Colonic mucosa (tissue), 4 donors: Measurements from ENCODE around the gene CACNA2D1. TPM values are rescaled to one million over a fixed set of nuclear protein-coding genes. Genes with fewer than 3 reads are reported as not detected.

Experiments
- DNase-seq: peaks from one replicate; pipeline ENCODE4 v3.0.0-alpha.2; 2020
- H3K27ac ChIP-seq: fragments of 200-600 bp; one replicate; pipeline ENCODE4 v1.8.0; 2021
- H3K27me3 ChIP-seq: fragments of 200-600 bp; one replicate; pipeline ENCODE4 v1.8.0; 2021
- H3K36me3 ChIP-seq: fragments of 200-600 bp; one replicate; pipeline ENCODE4 v1.8.0; 2021
- H3K4me1 ChIP-seq: fragments of 200-600 bp; one replicate; pipeline ENCODE4 v1.8.0; 2021; ENCODE audit warnings: mild to moderate bottlenecking
- H3K4me3 ChIP-seq: fragments of 200-600 bp; one replicate; pipeline ENCODE4 v1.8.0; 2021
- H3K9ac ChIP-seq, 2 donors: one replicate each; pipeline ENCODE4 v1.7.0; 2013; ENCODE audit warnings: control low read depth in 2 of 2, low read depth in 2 of 2, low read length in 2 of 2
- H3K9me3 ChIP-seq: fragments of 200-600 bp; one replicate; pipeline ENCODE4 v1.8.0; 2021
- CTCF ChIP-seq: fragments of 200-600 bp; IDR thresholded peaks from one replicate; pipeline ENCODE4 v1.8.0; 2022; ENCODE audit warnings: antibody characterized with exemption, mild to moderate bottlenecking
- intact Hi-C: fragments of 100-400 bp; cut with DNase I; formaldehyde crosslinking; loops from one replicate; pipeline ENCODE4 v1.14.1; 2022
- total RNA-seq, 2 donors: library from RNA; stranded (reverse); fragmentation: NEBNext Ultra II Directional in 1 of 2; extraction: Animal tissue kit (Norgen Biotek cat#: 25700) in 1 of 2; gene quantifications; one replicate each; pipeline ENCODE4 v1.2.1, GENCODE V29; 2021
- donor health status: healthy.
- donor health status: DM: no; HTN: no; CAD: no.
- donor health status: DM: no; HTN: no; CAD: no.

Gene CACNA2D1
- total RNA-seq, 2 donors from 2014 or later: 1.4 to 9.3 TPM

- Histone ChIP-seq H3K27me3 (no peaks in the 10 kb centered on the region), H3K27ac (no peak overlapping the region), H3K9ac (no peak overlapping the region), H3K9me3 (no peaks in the 10 kb centered on the region), H3K4me3 (no peak overlapping the region), H3K36me3 (no peaks in the 10 kb centered on the region), H3K4me1 (no peaks in the 10 kb centered on the region)
- intact Hi-C loops: no loop called here
- no peak for DNase-seq
- no peak for TF ChIP-seq CTCF
These were observed 31.8 kb downstream of the CACNA2D1 start for GRCh38 chr7:82411732-82412131.

GRCh38 chr7:82410461-82410860 is 33.1 kb downstream of the CACNA2D1 start:
- Histone ChIP-seq H3K9me3 (no peaks in the 10 kb centered on the region), H3K36me3 (no peaks in the 10 kb centered on the region), H3K4me3 (no peak overlapping the region), H3K4me1 (no peaks in the 10 kb centered on the region), H3K9ac (no peak overlapping the region), H3K27me3 (no peaks in the 10 kb centered on the region), H3K27ac (no peak overlapping the region)
- TF ChIP-seq CTCF: no peak
- intact Hi-C loops: no loop called here
- no peak for DNase-seq

GRCh38 chr7:82406937-82407336 is 36.6 kb downstream of the CACNA2D1 start:
- TF ChIP-seq CTCF: no peak
- Histone ChIP-seq H3K4me1 (no peaks in the 10 kb centered on the region), H3K27ac (no peak overlapping the region), H3K36me3 (no peaks in the 10 kb centered on the region), H3K9ac (no peak overlapping the region), H3K4me3 (no peak overlapping the region), H3K27me3 (no peaks in the 10 kb centered on the region), H3K9me3 (no peaks in the 10 kb centered on the region)
- intact Hi-C loops: no loop called here
- no peak for DNase-seq

GRCh38 chr7:82405301-82405700 is 38.3 kb downstream of the CACNA2D1 start:
- DNase-seq: no peak
- H3K27me3 ChIP-seq: no peaks in the 10 kb centered on the region
- H3K9me3 ChIP-seq: no peaks in the 10 kb centered on the region
- no peaks in the 10 kb centered on the region for H3K36me3 ChIP-seq
- no peak overlapping the region for H3K4me3 ChIP-seq
- H3K9ac ChIP-seq: no peak overlapping the region
- H3K27ac ChIP-seq: no peak overlapping the region
- intact Hi-C loops: no loop called here
- no peak for TF ChIP-seq CTCF
- no peaks in the 10 kb centered on the region for H3K4me1 ChIP-seq

GRCh38 chr7:82404652-82405051 is 38.9 kb downstream of the CACNA2D1 start:
- Histone ChIP-seq H3K4me1 (no peaks in the 10 kb centered on the region), H3K4me3 (no peak overlapping the region), H3K36me3 (no peaks in the 10 kb centered on the region), H3K9ac (no peak overlapping the region), H3K27ac (no peak overlapping the region), H3K9me3 (no peaks in the 10 kb centered on the region), H3K27me3 (no peaks in the 10 kb centered on the region)
- intact Hi-C loops: no loop called here
- DNase-seq: no peak
- no peak for TF ChIP-seq CTCF

DNA sequence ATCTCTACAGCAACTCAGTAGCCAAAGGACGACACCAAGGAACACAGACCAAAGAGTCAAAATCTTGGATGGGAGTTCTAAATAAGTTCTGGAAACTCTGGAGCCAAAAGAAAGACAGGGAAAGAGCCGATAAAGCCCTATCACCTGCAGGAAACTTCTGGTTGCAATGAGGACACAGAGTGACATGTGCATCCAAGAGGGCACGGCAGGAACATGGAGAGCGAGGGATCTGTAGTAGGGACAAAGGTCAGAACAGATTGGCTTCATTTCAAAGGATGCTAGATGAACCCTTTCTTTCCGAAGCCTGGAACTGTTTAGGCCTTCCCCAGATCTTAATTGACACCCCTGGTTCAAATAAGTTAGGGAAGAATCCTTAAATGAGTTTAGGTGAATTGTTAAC is 39.5 kb downstream of the CACNA2D1 start:
- no peak overlapping the region for H3K9ac ChIP-seq
- no peaks in the 10 kb centered on the region for H3K27me3 ChIP-seq
- no peak for DNase-seq
- no peaks in the 10 kb centered on the region for H3K4me1 ChIP-seq
- H3K9me3 ChIP-seq: no peaks in the 10 kb centered on the region
- no peaks in the 10 kb centered on the region for H3K36me3 ChIP-seq
- H3K27ac ChIP-seq: no peak overlapping the region
- intact Hi-C loops: no loop called here
- no peak for TF ChIP-seq CTCF
- H3K4me3 ChIP-seq: no peak overlapping the region
